Measurements from ENCODE around the gene HCN4. TPM values are rescaled to one million over a fixed set of nuclear protein-coding genes. Genes with fewer than 3 reads are reported as not detected.

Gene HCN4
- total RNA-seq, 1 experiment from 2014 or later = 0.29 TPM

GRCh38 chr15:73388256-73388781 lies 19.6 kb upstream of the HCN4 start:
- POLR2A ChIA-PET = no interaction called here
- peaks cover 42% of the 10 kb centered on the region for H3K4me1 ChIP-seq
- H3K27me3 ChIP-seq (replicated peaks; ENCODE audit: control insufficient read depth, insufficient read depth, low read length) = no peaks in the 10 kb centered on the region
- intact Hi-C loops (cut with micrococcal nuclease; ENCODE audit: unreplicated experiment) = no loop called here
- no peak overlapping the region for H3K4me3 ChIP-seq (ENCODE audit: low read depth, low read length)
- H3K36me3 Mint-ChIP-seq (ENCODE audit: insufficient read depth, unreplicated experiment) = no peaks in the 10 kb centered on the region
- H3K4me1 Mint-ChIP-seq (ENCODE audit: low read depth, unreplicated experiment) = peaks cover 21% of the 10 kb centered on the region
- no TSS peak for BruUV-seq (replicated peaks)
- peaks cover 8% of the 10 kb centered on the region for H3K9me3 Mint-ChIP-seq (ENCODE audit: unreplicated experiment)
- peak in 1 of 2 experiments; percentile 58 for DNase-seq
- CTCF ChIA-PET = no interaction called here
- H3K27ac Mint-ChIP-seq (ENCODE audit: unreplicated experiment) = no peak overlapping the region
- no peak for TF ChIP-seq CTCF (IDR thresholded peaks at IDR 0.05; ENCODE audit: insufficient read depth in 1 of 2, low read depth in 1 of 2, low read length in 1 of 2, severe bottlenecking in 1 of 2, unreplicated experiment in 1 of 2)
- no peaks in the 10 kb centered on the region for H3K36me3 ChIP-seq (ENCODE audit: control insufficient read depth, insufficient read depth, low read length)
- H3K27me3 Mint-ChIP-seq (ENCODE audit: insufficient read depth, unreplicated experiment) = peaks cover 4% of the 10 kb centered on the region
- no peaks in the 10 kb centered on the region; the same call in 1 of the 2 replicates for H3K9me3 ChIP-seq
- H3K4me3 Mint-ChIP-seq (ENCODE audit: unreplicated experiment) = no peak overlapping the region

- peaks cover 42% of the 10 kb centered on the region for H3K4me1 ChIP-seq
- H3K27me3 ChIP-seq (replicated peaks; ENCODE audit: control insufficient read depth, insufficient read depth, low read length) = no peaks in the 10 kb centered on the region
- Mint-ChIP-seq H3K27me3 (ENCODE audit: insufficient read depth, unreplicated experiment) (peaks cover 4% of the 10 kb centered on the region), H3K9me3 (ENCODE audit: unreplicated experiment) (peaks cover 6% of the 10 kb centered on the region), H3K27ac (ENCODE audit: unreplicated experiment) (no peak overlapping the region), H3K4me1 (ENCODE audit: low read depth, unreplicated experiment) (peaks cover 21% of the 10 kb centered on the region), H3K36me3 (ENCODE audit: insufficient read depth, unreplicated experiment) (no peaks in the 10 kb centered on the region), H3K4me3 (ENCODE audit: unreplicated experiment) (no peak overlapping the region)
- CTCF ChIA-PET = no interaction called here
- TF ChIP-seq CTCF (IDR thresholded peaks at IDR 0.05; ENCODE audit: insufficient read depth in 1 of 2, low read depth in 1 of 2, low read length in 1 of 2, severe bottlenecking in 1 of 2, unreplicated experiment in 1 of 2) = no peak
- BruUV-seq (replicated peaks) = no TSS peak
- POLR2A ChIA-PET = no interaction called here
- no peaks in the 10 kb centered on the region; the same call in 1 of the 2 replicates for H3K9me3 ChIP-seq
- intact Hi-C loops (cut with micrococcal nuclease; ENCODE audit: unreplicated experiment) = no loop called here
- no peaks in the 10 kb centered on the region for H3K36me3 ChIP-seq (ENCODE audit: control insufficient read depth, insufficient read depth, low read length)
- no peak for DNase-seq
- H3K4me3 ChIP-seq (ENCODE audit: low read depth, low read length) = no peak overlapping the region
Measured at GRCh38 chr15:73387507-73388255, 18.9 kb upstream of the HCN4 start.

- Mint-ChIP-seq H3K4me3 (ENCODE audit: unreplicated experiment) (no peak overlapping the region), H3K27me3 (ENCODE audit: insufficient read depth, unreplicated experiment) (peaks cover 4% of the 10 kb centered on the region), H3K4me1 (ENCODE audit: low read depth, unreplicated experiment) (peaks cover 21% of the 10 kb centered on the region), H3K36me3 (ENCODE audit: insufficient read depth, unreplicated experiment) (no peaks in the 10 kb centered on the region), H3K27ac (ENCODE audit: unreplicated experiment) (no peak overlapping the region), H3K9me3 (ENCODE audit: unreplicated experiment) (peaks cover 2% of the 10 kb centered on the region)
- no TSS peak for BruUV-seq (replicated peaks)
- ChIA-PET POLR2A (no interaction called here), CTCF (no interaction called here)
- DNase-seq = no peak
- H3K9me3 ChIP-seq = no peaks in the 10 kb centered on the region; the same call in 1 of the 2 replicates
- peaks cover 42% of the 10 kb centered on the region for H3K4me1 ChIP-seq
- TF ChIP-seq CTCF (IDR thresholded peaks at IDR 0.05; ENCODE audit: insufficient read depth in 1 of 2, low read depth in 1 of 2, low read length in 1 of 2, severe bottlenecking in 1 of 2, unreplicated experiment in 1 of 2) = no peak
- H3K27me3 ChIP-seq (replicated peaks; ENCODE audit: control insufficient read depth, insufficient read depth, low read length) = no peaks in the 10 kb centered on the region
- no peak overlapping the region for H3K4me3 ChIP-seq (ENCODE audit: low read depth, low read length)
- intact Hi-C loops (cut with micrococcal nuclease; ENCODE audit: unreplicated experiment) = no loop called here
- no peaks in the 10 kb centered on the region for H3K36me3 ChIP-seq (ENCODE audit: control insufficient read depth, insufficient read depth, low read length)
Measured at GRCh38 chr15:73386886-73387506, 18.2 kb upstream of the HCN4 start.
